ENCODE data around the gene SPPL3.

The SPPL3 gene

DNA sequence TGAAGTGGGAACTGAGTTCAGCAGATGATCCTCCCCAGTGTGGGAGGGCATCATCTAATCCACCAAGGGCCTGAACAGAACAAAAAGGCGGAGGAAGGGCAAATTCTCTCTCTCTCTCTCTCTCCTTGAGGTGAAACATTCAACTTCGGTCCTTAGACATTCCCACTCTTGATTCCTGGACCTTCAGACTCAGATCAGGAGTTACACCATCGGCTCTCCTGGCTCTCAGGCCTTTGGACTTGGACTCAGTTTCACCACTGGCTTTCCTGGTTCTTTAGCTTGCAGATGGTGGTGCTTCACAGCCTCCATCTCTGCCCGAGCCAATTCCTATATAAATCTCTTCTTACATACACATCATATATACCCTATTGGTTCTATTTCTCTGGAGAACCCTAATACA is 73.2 kb downstream of the SPPL3 start:
- H3K27ac ChIP-seq, result 0 out of 2 replicates have a peak overlapping the region, but pooled peaks have one; percentile 11
- TF ChIP-seq, protein P1, sequence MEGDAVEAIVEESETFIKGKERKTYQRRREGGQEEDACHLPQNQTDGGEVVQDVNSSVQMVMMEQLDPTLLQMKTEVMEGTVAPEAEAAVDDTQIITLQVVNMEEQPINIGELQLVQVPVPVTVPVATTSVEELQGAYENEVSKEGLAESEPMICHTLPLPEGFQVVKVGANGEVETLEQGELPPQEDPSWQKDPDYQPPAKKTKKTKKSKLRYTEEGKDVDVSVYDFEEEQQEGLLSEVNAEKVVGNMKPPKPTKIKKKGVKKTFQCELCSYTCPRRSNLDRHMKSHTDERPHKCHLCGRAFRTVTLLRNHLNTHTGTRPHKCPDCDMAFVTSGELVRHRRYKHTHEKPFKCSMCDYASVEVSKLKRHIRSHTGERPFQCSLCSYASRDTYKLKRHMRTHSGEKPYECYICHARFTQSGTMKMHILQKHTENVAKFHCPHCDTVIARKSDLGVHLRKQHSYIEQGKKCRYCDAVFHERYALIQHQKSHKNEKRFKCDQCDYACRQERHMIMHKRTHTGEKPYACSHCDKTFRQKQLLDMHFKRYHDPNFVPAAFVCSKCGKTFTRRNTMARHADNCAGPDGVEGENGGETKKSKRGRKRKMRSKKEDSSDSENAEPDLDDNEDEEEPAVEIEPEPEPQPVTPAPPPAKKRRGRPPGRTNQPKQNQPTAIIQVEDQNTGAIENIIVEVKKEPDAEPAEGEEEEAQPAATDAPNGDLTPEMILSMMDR (IDR thresholded peaks at IDR 0.05), result no peak
- no peak for TF ChIP-seq ZFX (IDR thresholded peaks at IDR 0.05; ENCODE audit: borderline replicate concordance)

DNA sequence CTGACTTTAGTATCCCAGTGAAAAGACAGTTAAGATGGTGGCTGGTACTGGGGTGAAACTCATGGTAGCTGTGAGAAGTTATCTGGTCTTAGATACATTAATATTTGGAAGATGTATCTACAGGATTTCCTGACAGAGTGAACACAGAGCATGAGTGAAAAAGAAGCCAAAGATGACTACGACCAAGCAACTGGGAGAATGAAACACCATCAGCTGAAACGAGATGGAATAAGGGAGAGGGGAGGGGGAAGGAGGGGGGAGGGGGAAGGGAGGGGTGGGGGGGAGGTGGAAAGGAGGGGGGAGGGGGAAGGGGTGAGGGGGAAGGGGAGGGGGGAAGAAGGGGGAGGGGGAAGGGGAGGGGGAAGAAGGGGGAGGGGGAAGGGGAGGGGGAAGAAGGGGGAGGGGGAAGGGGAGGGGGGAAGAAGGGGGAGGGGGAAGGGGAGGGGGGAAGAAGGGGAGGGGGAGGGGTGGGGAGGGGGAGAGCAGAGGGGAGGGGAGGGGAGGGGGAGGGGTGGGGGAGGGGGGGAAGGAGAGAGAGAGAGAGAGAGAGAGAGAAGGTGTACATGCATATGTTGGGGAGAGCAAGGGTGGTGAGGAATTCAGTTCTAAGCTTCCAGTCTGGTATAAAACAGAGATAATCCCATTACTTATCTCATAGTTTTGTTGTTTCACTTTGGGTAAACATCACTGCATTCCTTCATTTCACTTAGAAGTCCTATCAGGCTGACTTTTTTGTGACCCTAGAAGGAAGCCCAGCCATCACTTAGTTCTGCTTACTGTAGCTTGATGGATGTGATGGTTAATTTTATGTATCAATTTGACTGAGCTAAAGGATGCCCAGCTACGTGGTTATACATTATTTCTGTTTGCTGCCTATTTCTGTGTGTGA is 73.9 kb downstream of the SPPL3 start:
- peak overlapping the region; percentile 50; the same call in 1 of the 2 replicates for H3K27ac ChIP-seq
- no peak for TF ChIP-seq ZFX (IDR thresholded peaks at IDR 0.05; ENCODE audit: borderline replicate concordance)
- TF ChIP-seq, protein P1 (IDR thresholded peaks at IDR 0.05), result no peak

DNA sequence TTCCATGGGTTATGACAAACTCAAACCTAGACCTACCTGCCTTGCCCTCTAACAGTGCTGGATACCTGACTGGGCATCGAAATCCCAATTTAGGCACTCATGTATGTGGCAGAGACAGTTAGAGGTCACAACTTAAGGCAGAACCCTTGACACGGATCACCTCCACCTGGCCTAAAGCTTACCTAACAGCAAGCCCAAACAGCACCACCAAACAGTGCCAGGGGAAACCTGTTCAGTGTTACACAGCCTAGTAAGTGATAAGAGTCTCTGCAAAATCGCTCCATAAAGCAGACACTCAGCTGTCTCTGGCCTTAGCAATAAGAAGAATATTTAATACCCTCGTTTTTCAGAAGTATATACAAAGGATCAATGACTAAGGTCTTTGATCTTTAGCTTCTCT is 77.8 kb downstream of the SPPL3 start:
- TF ChIP-seq ZFX (IDR thresholded peaks at IDR 0.05; ENCODE audit: borderline replicate concordance), result no peak
- TF ChIP-seq, protein P1 (IDR thresholded peaks at IDR 0.05), result no peak

DNA sequence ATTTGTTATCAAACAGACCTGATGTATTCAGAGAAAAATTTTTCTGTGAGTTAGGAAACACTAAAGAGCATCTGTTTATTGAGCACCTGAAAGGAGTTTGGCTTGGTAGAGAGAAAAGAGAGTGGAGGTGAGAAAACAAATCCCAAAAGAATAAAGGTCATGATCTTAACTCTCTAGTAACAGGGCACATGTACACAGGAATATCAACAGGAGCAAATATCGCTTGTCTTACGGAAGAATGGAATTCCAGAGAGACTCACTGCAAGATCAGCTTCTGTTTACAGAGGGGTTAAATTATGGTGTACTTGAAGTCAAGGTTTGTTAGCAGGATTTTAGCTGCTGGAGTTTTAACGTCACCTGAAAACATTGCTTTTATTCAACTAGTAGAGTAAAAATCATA is 78.8 kb downstream of the SPPL3 start:
- TF ChIP-seq ZFX (IDR thresholded peaks at IDR 0.05; ENCODE audit: borderline replicate concordance), result no peak
- TF ChIP-seq, protein P1 (IDR thresholded peaks at IDR 0.05), result no peak
- H3K27ac ChIP-seq, result no peak overlapping the region

More for the DNA sequence above, 77.8 kb downstream of the SPPL3 start:
- no peak overlapping the region for H3K27ac ChIP-seq

DNA sequence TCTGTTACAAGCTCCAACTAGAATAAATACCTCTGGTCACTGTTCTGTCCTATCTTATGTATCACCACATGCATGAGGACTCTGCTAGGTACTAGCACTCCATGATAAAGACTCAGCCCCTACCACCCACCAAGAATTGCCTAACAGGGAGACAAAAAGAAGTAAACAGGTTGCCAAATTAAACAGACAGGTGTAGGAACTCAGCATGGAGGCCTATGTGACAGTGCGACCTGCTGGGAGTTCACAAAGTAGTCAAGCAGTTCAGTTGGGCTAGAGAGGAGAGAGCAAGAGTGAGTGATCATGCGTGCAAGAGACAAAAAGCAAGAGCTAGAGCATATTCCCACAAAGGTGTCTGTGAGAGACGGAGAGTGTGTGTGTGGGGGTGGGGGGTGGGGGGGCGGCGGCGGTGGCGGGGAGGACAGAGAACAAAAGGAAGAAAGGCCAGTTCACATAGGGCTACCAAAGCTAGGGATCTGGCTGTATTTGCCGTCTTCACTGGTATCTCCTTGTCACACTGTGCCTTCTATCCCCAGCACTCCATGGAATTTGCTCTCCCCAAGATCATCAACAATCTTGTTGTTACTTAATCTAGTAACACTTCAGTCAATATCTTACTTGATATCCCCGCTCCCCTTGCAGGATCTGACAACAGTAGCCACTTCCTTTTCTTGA is 81.2 kb downstream of the SPPL3 start:
- no peak overlapping the region for H3K27ac ChIP-seq
- TF ChIP-seq ZFX (IDR thresholded peaks at IDR 0.05; ENCODE audit: borderline replicate concordance), result no peak
- TF ChIP-seq, protein P1 (IDR thresholded peaks at IDR 0.05), result no peak

DNA sequence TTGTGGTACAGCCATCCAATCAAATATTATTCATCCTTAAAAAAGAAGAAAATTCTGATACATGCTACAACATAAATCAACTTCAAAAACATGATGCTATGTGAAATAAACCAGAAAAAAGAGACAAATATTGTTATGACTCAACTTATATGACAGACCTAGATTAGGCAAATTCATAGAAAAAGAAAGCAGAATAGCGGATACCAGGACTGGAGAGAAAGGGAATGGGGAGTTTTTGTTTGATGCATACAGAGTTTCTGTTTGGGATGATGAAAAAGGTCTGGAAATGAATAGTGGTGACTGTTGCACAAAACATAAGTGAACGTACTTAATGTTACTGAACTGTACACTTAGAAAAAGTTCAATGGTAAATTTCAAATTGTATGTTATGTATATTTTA is 82.3 kb downstream of the SPPL3 start:
- no peak overlapping the region for H3K27ac ChIP-seq

More for the DNA sequence above, 82.3 kb downstream of the SPPL3 start:
- TF ChIP-seq, protein P1 (IDR thresholded peaks at IDR 0.05), result no peak
- TF ChIP-seq ZFX (IDR thresholded peaks at IDR 0.05; ENCODE audit: borderline replicate concordance), result no peak

Measured in 22Rv1 (cell line).